HuH-7.5 (cell line): ENCODE measurements around the gene CYP46A1.

Experiments
- DNase-seq: peaks from one replicate; pipeline ENCODE4 v3.0.0; 2011; ENCODE audit warnings: low spot score

The CYP46A1 gene

DNA sequence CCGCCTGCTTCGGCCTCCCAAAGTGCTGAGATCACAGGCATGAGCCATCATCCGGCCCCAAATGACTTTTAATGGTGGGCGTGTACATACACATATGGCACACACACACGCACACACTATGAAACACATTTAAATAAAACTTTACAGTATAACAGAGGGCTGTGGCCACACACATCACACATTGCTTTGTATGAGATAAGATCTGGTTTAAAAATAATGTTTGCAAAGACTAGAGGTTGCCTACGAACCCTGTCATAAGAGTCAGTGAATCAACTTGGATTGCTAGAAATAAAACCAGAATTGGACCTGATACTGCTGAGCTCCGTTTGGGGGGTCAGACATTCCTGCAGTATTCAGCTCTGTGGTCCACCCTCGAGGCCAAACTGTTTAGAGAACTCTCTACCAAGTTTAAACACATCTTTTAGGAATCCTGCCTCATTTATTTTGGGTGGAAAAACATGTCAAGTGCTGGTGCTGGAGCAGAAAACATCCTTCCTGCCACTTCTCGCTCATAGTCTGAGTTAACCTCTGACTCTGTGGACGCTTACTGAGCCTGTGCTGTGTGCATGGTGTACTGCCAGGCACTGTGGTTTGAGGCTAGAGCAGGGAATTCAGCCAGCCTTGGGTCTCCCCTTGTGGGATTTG lies 61.3 kb downstream of the CYP46A1 start:
- no peak for DNase-seq

DNA sequence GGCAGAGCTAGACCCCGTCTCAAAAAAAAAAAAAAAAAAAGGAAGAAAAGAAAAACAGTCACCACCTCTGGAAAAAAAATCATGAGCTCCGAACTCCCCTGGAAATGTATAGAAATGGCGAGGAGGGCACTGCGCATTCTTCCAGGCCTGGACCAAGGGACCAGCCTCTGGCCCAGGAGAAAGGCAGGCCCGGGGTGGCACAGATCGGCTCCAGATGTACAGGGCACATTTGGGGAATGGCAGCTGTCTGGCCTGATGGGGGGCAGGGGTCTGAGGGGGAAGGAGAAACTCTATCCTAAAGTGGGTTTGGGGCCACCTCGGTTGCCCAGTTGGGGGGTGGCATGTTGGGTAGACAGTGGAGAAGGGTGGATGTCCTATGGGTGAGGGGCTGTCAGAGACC lies 63.1 kb downstream of the CYP46A1 start:
- no peak for DNase-seq

DNA sequence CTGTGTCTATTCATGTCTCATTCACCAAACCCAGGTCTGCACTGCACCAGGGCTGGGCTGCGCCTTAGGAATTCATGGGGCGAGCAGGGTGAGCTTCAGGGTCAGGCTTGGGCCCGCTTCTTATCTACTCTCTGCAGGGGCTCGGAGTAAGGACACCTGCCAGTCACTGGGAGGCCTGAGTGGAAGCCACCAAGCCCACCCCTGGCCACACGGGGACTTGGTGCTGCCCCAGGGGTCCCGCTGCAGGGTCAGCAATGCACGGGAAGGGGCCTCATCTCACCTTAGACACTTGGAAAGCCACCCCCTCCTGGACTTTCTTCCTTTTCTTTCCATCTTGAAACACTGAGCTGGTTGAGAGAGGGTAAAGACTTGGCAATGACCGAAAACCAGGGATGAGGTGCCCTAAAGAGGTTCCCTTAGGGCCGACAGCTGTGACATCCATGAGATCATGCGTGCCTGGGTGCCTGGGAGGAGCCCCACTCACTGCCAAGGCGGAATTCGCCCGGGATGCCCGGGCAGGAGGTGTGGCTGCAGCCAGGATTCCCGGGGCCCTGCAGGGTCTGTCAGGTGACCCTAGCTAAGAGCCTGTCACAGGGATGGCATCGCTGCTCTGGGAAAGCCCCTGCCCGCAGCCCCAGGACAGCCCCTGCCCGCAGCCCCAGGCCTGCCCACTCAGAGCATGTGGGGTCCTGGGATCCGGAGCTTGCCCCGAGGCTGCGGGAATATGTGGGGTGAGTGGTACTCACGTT lies 63.7 kb downstream of the CYP46A1 start:
- DNase-seq: no peak

DNA sequence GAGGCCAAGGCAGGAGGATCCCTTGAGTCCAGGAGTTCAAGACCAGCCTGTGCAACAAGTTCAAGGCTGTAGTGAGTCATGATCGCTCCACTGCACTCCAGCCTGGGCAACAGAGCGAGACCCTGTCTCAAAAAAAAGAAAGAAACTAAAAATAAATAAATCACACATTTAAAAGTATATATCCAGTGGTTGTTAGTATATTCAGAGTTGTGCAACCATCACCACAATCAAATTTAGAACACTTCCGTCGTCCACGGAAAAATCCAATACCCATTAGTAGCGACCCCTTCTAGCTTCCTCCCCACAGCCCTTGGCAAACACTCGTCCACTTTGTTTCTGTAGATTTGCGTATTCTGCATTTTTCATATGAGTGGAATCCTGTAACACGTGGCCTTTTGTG lies 64.4 kb downstream of the CYP46A1 start:
- no peak for DNase-seq

DNA sequence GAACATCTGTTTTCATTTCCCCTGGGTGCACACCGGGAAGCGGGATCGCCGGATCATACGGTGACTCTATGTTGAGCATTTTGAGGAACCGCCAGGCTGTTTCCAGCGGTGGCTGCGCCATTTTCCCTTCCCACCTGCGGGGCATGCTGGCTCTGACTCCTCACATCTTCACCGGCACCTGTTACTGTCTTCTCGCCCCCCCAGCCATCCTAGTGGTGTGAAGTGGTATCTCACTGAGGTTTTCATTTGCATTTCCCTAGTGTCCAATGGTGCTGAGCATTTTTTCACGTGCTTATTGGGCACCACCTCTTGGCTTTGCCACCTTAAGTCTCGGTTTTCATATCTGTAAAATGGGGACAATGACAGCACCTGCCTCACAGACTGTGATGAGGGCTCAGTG lies 65.0 kb downstream of the CYP46A1 start:
- DNase-seq: no peak

DNA sequence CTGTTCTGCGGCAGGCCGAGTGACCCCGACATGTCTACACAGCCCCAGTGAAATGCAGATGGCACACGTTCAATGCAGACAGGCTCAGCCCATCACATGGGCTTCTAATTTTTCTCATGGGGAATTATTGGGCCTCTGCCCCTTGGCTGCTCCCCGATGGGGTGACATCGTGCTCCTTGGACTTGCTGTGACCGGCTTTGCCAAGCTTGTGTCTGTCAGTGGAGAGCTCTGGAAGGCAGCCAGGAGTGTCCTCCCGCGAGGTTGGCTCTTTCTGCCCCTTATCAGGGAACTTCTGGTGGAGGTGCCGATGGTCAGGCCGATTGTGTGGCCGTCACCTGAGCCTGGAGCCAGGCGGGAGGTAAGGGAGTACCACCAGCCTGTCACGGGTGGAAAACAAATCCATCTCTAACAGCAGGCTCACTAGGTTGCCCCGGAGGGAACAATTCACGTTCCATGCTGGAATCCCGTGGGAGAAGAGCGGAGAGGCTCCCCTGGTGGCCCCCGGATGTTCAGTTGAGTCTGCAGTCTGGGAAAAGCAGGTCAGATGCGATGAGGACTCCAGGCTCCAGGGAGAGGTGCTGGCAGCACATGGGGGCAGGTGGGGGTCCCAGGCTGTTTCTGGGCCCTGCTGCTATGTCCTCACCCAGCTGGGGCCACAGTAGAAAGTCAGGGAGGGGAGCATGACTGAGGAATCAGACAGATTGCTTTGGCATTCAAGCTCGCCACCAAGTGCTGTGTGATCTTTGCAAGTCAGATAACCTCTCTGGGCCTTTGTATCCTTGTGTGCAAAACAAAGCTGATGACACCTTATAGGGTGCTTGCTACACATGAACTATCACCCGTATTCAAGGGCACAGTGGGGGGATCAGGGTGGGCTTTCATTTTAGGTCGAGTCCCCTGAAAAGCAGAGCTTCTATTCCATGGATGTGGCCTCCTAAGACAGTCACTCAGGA lies 65.9 kb downstream of the CYP46A1 start:
- no peak for DNase-seq

DNA sequence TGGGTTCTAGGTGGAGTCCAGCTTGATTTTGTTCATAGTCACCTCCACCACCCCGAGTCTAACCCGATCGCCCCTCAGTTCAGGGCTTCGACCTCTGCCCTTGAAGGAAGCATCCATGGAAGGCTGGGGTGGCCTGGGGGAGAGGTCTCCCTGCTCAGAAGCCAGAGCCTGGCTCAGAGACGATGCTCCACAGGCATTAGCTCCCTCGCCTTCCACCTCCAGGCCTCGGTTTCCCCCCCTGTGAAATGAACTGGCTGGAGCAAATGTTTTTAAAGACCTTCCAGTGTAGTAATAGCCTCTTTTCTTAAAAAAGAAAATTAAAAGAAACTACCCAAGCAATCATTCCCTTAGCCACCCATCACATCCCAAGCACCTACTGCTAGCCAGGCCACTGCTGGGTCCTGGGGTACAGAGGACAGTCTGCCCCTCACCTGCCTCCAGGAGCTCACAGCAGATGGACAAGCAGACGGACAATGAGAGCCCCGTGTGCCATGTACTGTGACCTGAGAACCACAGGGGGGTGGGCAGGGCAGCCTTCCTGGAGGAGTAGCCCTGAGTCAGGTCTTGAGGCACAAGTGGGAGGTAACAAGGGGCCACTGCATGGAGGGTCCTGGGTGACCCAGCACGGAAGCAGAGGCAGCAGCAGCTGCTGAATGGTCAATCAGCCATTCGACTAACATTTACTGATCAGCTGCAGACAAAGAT lies 66.8 kb downstream of the CYP46A1 start:
- DNase-seq: no peak

DNA sequence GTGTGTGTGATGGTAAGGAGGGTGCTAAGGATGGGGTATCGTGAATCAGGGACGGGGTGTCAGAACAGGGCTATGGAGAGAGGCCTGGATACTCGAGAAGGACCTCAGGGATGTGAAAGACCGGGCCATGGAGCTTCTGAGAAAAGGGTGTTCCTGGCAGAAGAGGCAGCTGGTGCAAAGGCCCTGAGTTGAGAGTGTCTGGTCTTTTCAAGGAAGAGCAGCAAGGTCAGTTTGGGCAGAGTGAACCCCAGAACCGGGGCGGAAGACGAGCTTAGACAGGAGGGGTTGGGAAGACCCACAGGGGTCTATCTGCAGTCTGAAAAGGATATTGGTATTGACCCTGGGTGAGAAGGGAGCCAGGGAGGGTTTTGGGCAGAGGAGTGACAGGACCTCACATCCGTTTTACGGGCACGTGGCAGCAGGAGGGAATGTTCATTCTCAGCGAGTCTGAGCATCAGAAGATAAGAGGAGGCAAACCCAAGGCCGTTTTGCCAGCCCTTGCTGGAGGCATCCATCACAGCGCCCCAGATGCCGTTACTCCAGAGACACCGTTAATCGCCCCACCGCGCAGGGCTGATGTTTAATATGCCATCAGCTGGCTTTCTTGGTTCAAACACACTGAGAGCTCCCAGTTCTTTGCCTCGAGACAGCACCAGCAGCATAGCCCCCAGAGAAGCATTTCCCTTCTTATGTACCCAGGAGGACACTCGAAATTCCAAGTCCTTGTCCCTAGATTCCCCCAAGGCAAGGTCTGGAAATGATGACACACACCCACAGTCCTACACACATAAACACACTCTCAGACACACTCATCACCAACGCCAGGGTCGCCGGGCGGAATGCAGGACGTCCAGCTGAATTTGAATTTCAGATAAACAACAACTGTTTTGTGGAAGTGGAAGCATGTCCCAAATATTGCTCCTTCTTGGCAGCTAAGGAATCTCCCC lies 67.7 kb downstream of the CYP46A1 start:
- no peak for DNase-seq

DNA sequence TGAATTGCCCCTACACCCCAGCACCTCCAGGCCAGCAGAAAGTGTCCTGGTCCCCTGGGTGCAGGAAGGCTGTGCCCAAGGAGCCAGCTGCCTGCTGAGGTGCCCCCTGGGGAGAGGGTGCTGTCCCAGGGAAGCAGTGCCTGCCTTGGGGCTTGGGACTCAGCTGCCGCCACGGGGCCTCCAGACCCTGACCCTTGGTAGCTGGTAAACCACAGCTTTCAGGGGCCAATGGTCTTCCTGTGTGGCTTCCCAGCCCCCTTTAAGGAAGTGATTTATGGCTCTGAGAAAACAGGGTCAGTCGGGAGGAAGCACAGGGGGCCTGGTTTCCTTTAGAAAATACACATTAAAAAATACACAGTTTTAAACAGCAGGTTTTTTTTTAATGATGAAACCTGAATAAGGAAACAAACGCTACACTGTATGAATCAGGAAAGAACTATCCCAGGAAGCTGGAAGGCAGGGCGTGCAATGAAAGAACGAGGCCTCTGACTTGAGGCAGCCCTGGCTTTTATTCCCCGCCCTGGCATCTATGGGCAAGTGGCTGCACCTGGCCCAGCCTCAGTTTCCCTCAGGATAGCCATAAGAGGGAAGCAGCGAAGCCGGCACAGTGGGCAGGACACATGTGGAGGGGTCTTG lies 68.5 kb downstream of the CYP46A1 start:
- DNase-seq: no peak

DNA sequence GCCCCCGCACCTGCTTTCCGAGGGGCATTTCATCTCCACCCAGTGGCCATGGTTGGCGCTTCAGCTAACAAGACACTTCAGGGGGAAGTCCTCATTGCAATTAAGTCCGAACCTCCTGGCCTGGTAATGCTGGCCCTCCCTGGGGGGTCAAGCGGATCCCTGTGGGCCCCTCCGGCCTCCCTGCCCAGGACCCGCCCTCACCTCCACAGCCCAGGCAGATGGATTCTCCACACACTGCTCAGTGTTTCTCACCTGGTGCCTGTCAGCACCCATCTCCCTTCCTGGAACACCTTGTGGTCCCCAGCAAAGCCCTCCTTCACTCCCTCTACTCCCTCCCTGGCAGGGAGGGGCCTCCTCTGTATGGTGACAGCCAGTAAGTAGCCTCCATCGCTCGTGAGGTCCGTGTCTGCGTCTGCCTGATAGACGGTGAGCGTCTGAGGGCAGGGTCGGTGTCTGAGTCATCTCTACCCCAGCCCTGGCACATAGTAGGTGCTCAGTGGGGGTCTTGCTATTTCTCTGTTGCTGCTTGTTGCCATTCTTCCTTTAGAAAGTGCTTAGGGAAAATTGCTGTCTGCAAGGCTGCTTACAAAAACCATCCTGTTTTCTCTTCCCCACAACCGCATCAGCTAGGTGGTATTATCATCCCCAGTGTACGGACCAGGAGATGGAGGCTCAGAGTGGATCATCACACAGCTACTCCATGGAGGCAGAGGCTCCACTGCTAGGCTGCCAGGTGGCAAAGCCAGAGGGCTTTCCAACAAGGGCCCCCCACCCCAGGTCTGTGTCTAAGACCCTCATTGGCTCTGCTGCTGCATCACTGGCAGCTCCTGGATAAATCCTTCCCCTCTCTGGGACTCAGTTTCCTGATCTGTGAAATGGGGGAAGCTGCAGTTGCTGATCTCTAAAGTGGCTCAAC lies 69.4 kb downstream of the CYP46A1 start:
- no peak for DNase-seq

DNA sequence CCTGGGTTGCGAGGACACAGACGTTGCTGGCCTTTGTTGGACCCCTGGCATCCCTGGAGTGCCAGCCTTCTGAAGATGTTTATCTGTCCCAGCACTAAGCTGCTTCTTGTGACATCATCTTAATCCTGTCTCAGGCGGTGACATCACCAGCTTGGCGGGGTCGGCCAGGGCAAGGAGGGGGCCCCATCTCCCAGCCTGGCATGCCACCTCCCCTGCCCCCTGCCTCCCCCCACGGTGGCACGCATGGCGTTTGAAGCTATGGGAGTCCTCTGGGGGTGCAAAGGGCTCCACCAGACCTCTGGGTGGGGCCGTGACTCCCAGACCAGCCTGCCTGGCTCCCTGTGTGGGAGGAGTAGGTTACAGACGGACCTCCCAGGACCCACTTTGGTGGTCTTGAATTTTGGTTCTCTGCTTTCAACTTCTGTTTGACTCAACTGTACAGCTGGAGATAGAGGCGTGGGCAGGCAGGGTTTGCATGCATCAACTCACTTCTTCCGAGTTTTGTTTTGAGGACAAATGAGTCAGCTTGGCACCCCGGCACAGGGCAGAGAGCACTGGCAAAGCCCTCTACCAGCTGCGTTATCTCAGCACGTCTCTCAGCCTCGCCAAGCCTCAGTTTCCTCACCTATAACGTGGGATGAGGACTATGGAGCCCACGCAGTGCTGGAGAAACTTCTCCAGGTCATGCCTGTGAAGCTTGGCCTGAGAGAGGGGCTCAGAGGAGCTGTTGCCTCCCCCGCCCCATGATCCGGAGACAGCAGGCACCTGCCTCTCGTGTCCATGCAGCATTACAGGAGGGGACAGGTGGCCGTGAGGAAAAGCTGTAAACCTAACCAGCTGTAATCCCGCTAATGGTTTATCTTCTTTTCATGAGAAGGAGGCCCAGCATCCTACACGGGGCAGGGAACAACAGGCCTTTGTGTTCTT lies 70.3 kb downstream of the CYP46A1 start:
- DNase-seq: no peak

DNA sequence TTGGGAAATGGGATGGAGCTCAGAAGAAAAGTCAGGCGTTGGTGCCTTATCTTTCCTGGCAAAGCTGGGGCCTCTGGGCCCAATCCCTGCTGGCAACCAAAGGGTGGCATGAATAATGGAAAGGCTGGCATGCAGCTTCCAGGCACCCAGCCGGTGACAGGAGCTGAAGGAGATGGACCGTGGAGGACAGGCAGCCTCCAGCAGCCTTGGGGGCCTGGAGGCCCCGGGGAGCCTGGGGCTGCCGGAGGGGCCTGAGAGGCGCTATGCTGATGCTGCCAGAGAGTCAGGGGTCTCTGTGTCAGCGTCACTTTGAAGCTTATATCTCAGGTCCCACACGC lies 70.9 kb downstream of the CYP46A1 start:
- DNase-seq: no peak

DNA sequence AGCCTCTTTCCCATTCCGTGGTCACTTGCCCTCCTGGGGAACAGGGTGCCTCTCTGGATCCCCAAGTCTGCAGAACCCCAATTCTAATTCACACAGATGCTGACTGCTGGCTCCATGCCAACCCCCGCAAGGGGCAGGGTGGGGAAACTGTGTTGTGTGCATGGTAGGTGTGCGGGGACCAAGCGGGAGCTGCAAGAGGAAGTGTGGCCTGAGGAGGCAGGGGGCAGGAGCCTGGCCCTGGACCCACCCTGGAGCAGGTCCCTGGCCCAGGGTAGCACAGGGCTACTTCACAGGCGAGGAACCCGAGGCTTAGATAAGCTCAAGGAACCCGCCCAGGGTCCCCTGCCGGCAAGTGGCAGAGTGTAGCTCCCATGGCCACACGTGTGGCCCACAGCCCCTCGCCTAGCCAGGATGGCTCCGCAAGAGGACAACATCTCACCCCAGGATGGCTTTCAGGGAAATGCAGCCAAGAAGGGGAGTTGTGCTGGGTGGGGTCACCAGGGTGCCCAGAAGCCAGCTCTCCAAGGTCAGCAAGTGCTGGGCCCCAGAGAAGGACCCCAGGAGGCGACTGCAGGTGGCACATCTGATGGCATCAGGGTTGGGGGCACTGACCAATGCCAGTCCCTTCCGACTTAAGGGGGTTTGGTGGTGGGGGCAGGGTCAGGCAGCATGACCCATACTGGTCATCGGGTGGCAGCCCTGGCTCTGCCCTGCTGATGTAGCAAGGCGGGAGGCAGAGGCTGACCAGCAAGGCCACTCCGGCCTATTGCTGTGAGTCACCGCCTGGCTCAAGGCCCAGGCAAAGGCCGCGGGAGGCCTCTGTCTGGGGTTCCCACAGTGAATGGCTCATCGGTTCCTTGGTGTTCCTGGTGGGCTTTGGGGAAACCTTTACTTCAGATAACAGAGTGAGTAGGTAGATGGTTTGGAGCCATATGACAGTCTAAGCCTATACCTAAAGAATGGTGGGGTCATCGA lies 71.8 kb downstream of the CYP46A1 start:
- no peak for DNase-seq

DNA sequence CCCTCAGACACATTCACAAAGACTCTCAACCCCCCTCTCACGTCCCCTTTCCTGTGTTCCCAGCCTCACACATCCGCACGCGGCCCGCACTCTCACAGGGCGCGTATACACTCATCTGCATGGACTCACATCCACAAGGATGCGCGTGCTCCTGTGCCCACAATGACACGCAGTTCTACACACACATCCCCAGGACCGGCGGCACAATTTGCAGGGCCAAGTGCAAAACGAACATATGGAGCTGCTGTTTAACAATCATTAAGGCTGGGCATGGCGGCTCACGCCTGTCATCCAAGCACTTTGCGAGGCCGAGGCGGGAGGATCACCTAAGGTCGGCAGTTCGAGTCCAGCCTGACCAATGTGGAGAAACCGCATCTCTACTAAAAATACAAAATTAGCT lies 72.7 kb downstream of the CYP46A1 start:
- DNase-seq: no peak

DNA sequence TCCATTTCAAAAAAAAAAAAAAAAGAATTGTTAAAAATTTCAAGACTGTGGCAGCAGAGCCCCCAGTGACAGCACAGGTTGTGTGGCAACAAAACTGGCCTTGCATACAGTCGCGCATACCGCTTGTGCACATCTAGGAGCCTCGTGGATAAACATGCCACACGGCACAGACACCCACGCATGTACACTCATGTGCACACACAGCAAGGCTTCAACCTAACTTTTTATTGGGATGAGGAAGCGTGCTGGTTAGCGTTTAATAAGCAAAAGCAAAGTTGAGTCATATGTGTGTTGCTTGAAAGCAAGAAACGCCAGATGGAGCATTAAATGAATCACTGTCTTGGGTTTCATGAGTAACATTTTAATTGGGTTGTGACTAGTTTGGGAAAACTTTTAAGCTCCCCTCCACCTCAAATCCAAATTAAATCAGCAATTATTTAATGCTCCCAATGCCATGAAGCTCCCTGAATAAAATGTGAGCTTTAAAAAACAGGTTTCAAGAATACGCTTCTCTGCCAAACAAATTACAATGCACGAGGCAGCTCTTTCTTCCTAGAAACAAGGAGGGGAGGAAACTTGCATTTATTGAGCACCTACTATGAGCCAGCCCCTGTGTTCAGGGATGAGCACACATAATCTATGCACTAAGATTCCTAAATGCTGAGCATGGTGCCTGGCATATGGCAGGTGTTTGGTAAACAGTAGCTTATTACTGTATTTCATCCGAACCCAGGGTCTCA lies 73.4 kb downstream of the CYP46A1 start:
- DNase-seq: no peak

DNA sequence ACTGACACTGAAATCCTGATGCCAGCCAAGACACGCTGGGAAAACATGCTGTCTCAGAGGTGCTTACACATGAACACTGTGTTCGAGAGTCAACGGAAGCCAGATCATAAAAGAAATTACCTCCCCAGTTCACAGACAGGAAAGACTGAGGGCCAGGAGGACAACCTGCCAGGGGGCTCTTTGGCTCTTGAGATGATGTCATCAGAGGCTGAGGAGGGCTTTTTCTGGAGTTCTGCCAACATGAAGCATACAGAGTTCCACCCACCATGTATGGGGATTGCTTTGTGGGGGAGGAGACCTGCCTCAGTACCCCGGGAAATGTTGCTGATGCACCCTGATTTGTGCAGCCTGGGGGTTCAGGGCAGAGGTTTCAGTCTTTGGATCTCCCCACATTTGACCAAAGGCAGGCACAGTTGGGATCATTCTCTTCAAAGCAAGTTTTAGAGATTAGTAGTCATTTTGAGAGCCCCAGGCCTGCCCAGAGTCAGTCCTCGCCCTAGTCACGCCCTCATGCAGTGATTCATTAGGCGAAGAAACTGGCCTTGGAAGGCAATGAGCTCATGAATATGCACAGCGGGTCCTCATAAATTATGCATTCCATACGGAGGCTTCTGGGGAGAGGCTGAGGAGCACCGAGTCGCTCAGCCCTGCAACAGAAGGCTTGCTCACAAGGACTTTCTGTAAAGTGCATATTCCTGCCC lies 74.2 kb downstream of the CYP46A1 start:
- DNase-seq: no peak
